ENCODE data around the gene LZTS2. TPM values are rescaled to one million over a fixed set of nuclear protein-coding genes. Genes with fewer than 3 reads are reported as not detected.

LZTS2 gene
- total and polyA plus RNA-seq, 10 of the 15 experiments (the other 5 are each of a cell fraction or from before 2014, with no cell fraction given): 0.08 to 13.4 (median 7.2) TPM

GRCh38 chr10:101052285-101052684 is 52.7 kb downstream of the LZTS2 start:
- Histone ChIP-seq H3K27ac (ENCODE audit: control insufficient read depth, insufficient read depth) (no peak overlapping the region), H3K27me3 (replicated peaks in 1 of 2; ENCODE audit: control insufficient read depth in 2 of 2, insufficient read depth in 2 of 2, low read length in 1 of 2) (peaks cover 0 to 1% of the 10 kb centered on the region in 2 experiments; a peak in 2 of 4 replicates), H3K4me2 (ENCODE audit: control insufficient read depth, insufficient read depth) (no peak overlapping the region), H2AFZ (ENCODE audit: control insufficient read depth, low read depth, low read length) (no peak overlapping the region), H3K9me3 (replicated peaks; ENCODE audit: control insufficient read depth, insufficient read depth, low read length) (no peaks in the 10 kb centered on the region), H3K4me1 (ENCODE audit: control insufficient read depth, insufficient read depth, low read length) (peaks cover 8% of the 10 kb centered on the region), H3K9ac (ENCODE audit: control insufficient read depth, insufficient read depth, low read length) (no peak overlapping the region), H4K20me1 (ENCODE audit: control insufficient read depth, insufficient read depth) (no peaks in the 10 kb centered on the region), H3K79me2 (ENCODE audit: control insufficient read depth, insufficient read depth, low read length) (peaks cover 4% of the 10 kb centered on the region; the same call in 1 of the 2 replicates), H3K36me3 (ENCODE audit: control insufficient read depth in 2 of 2, insufficient read depth in 2 of 2, low read length in 1 of 2) (no peaks in the 10 kb centered on the region), H3K4me3 (no peak overlapping the region)
- POLR2A ChIA-PET: interaction anchor here (0.8 to 3.1 kb wide), 3 partner anchors 9 to 45 kb away, joined by 7 to 30 read pairs (median 9); partner anchors contain the start of gene KAZALD1
- 95% methylated on average over 3 of the region's 3 CpGs for WGBS (ENCODE audit: insufficient coverage, insufficient replicate concordance, low lambda C conversion rate, missing lambda C conversion rate)
- DNase-seq (ENCODE audit: low read depth, low spot score) (no peak), FAIRE-seq (peak; percentile 7), ATAC-seq (no peak)
- CTCF ChIA-PET: interaction anchor here (1.4 to 24.4 kb wide), 9 partner anchors 2 to 90 kb away, joined by 3 to 885 read pairs (median 23); partner anchors contain the start of genes KAZALD1, PDZD7 and SFXN3
- RAD21 ChIA-PET (ENCODE audit: unreplicated experiment): interaction anchor here (1.6 to 3.4 kb wide), 5 partner anchors 10 to 90 kb away, joined by 4 to 44 read pairs (median 20); partner anchors contain the start of genes PDZD7 and SFXN3
- SMC1A ChIA-PET (ENCODE audit: uncharacterized antibody, unreplicated experiment): interaction anchor here (1.2 to 4.0 kb wide), 6 partner anchors 10 to 90 kb away, joined by 3 to 30 read pairs (median 18); partner anchors contain the start of gene KAZALD1
- in situ Hi-C loops (cut with MboI) (no loop called here), intact Hi-C loops (cut with micrococcal nuclease; ENCODE audit: unreplicated experiment) (no loop called here)
- TF ChIP-seq RELB (IDR thresholded peaks at IDR 0.05; ENCODE audit: low read depth): no peak
- no peak for TF ChIP-seq MEF2B (IDR thresholded peaks at IDR 0.05; ENCODE audit: partially characterized antibody, poor library complexity, severe bottlenecking)
- no peak for TF ChIP-seq SUZ12 (IDR thresholded peaks at IDR 0.05; ENCODE audit: unreplicated experiment)
- no peak for TF ChIP-seq RBBP5 (conservative IDR thresholded peaks at IDR 0.05)
- BruUV-seq (replicated peaks): no TSS peak

- CTCF ChIA-PET: interaction anchor here (4.0 to 24.4 kb wide), 4 partner anchors 4 to 88 kb away, joined by 23 to 885 read pairs (median 467); partner anchors contain the start of gene KAZALD1
- H3K9ac ChIP-seq (ENCODE audit: control insufficient read depth, insufficient read depth, low read length): no peak overlapping the region
- SMC1A ChIA-PET (ENCODE audit: uncharacterized antibody, unreplicated experiment): interaction anchor here (1.5 to 4.0 kb wide), 2 partner anchors 11 to 14 kb away, joined by 5 to 29 read pairs; no protein-coding TSS in a partner anchor
- H3K36me3 ChIP-seq (ENCODE audit: control insufficient read depth in 2 of 2, insufficient read depth in 2 of 2, low read length in 1 of 2): no peaks in the 10 kb centered on the region
- H4K20me1 ChIP-seq (ENCODE audit: control insufficient read depth, insufficient read depth): no peaks in the 10 kb centered on the region
- no peak overlapping the region for H3K4me3 ChIP-seq
- no peaks in the 10 kb centered on the region for H3K9me3 ChIP-seq (replicated peaks; ENCODE audit: control insufficient read depth, insufficient read depth, low read length)
- no peak overlapping the region for H3K27ac ChIP-seq (ENCODE audit: control insufficient read depth, insufficient read depth)
- no peaks in the 10 kb centered on the region for H3K27me3 ChIP-seq (replicated peaks in 1 of 2; ENCODE audit: control insufficient read depth in 2 of 2, insufficient read depth in 2 of 2, low read length in 1 of 2)
- no peak overlapping the region for H2AFZ ChIP-seq (ENCODE audit: control insufficient read depth, low read depth, low read length)
- no peak overlapping the region for H3K4me2 ChIP-seq (ENCODE audit: control insufficient read depth, insufficient read depth)
- RAD21 ChIA-PET (ENCODE audit: unreplicated experiment): no interaction called here
- FAIRE-seq (no peak), DNase-seq (ENCODE audit: low read depth, low spot score) (no peak), ATAC-seq (no peak)
- in situ Hi-C loops (cut with MboI) (no loop called here), intact Hi-C loops (cut with micrococcal nuclease; ENCODE audit: unreplicated experiment) (no loop called here)
- BruUV-seq (replicated peaks): no TSS peak
- H3K4me1 ChIP-seq (ENCODE audit: control insufficient read depth, insufficient read depth, low read length): peaks cover 8% of the 10 kb centered on the region
- peaks cover 6% of the 10 kb centered on the region for H3K79me2 ChIP-seq (ENCODE audit: control insufficient read depth, insufficient read depth, low read length)
- POLR2A ChIA-PET: no interaction called here
- TF ChIP-seq SKIL (IDR thresholded peaks at IDR 0.05; ENCODE audit: low read depth, poor library complexity, severe bottlenecking): no peak
- no peak for TF ChIP-seq SMC3 (IDR thresholded peaks at IDR 0.05; ENCODE audit: borderline replicate concordance, low read length)
- TF ChIP-seq, protein P1, sequence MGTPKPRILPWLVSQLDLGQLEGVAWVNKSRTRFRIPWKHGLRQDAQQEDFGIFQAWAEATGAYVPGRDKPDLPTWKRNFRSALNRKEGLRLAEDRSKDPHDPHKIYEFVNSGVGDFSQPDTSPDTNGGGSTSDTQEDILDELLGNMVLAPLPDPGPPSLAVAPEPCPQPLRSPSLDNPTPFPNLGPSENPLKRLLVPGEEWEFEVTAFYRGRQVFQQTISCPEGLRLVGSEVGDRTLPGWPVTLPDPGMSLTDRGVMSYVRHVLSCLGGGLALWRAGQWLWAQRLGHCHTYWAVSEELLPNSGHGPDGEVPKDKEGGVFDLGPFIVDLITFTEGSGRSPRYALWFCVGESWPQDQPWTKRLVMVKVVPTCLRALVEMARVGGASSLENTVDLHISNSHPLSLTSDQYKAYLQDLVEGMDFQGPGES (IDR thresholded peaks at IDR 0.05): no peak
Observed at GRCh38 chr10:101053516-101053915, 53.9 kb downstream of the LZTS2 start.
